Globus pallidus (tissue), 1 donor: ENCODE data around the gene TSEN15.

Experiments
- DNase-seq: peaks from one replicate; pipeline ENCODE4 v3.0.0-alpha.2; 2015; ENCODE audit warnings: low spot score

The TSEN15 gene

DNA sequence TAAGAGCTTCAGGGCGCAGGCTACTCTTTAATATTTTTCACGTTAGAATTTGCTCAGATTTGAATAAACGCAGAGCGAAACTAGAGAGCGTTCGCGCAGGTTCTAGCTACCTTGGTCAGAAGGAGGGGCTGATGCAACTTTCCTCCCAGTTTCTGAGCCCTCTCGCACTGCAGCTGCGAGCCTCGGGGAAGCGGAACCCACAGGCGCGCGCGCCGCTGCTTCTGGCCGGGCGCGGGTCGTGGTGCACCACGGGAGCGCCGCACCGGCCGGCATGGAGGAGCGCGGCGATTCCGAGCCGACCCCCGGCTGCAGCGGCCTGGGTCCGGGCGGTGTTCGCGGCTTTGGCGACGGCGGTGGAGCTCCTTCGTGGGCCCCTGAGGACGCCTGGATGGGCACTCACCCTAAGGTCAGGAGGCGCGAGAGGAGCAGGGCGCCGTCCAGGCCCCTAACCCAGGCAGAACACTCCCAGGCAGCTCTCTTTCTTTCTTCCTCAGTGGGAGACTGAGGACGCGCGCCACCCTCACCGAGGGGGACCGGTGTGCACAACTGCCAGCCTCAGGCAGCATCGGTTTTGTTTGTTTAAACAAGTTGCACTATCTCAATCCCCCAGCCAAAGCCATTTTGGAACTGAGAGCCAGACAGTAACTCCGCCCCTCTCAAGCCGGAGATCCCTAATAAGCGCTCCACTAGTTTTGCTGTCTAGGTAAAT, at the start of gene TSEN15:
Gene TSEN15, plus strand, starts transcription at position 246 of the 709 bp plus-strand sequence. Its CDS starts 26 bp downstream, at position 272.
- DNase-seq: peak; percentile 73

DNA sequence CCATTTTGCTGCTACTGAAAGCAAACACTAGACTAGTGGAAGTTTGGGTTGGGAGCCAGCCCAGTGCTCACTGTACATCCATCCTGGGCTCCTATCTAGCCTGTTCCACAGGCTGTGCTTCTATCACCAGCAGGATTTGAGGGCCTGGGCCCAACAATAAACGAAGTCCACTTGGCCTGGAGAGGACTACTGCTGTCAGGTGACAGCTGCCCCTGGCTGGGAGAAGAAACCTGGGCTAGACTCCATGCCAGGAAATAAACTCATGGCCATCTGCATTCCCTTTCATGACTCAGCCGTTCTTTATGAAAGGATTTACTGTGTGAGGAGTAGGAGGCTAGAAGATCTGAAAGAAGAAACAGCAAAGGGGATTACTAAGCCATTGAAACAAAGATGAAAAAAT, 49.5 kb upstream of the TSEN15 start:
- peak; percentile 85 for DNase-seq

DNA sequence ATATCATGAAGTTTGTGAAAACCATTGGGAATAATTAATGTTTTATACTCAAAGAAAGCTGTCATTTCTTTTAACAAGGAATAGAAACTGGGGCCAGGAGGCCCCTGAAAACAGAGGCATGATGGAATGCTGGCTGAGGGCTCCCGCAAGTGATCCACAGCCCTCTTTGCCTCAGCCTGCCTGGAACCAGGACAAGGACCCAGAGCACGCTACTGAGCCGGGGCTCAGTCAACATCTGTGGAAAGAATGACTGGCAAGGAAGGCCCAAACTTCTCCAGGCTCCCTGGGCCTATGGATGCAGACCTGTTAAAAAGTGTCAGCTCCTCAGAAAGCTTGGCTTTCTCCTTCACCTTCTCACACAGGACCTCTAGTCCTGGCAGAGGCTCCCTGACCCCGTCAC, 46.6 kb upstream of the TSEN15 start:
- DNase-seq: no peak

GRCh38 chr1:184005506-184005905, 46.0 kb upstream of the TSEN15 start:
- DNase-seq: no peak

DNA sequence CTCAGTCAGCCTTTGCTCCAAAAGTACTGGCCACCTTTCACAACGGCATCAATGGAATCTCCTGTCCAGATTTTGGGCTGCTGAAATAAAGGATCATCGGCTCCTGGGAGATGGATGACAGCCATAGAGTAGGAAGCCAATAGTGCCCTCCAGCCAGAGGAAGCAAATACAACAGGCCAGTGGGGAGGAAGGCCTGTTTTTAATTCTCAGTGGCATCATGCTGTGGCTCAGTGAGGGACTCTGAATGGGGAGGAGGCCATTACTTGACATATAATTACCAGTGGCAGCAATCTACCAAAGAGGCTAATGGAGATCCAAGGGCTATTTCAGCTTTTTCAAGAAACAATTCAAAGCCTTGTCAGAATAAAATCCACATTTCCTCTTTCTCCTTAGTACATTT, 40.7 kb upstream of the TSEN15 start:
- no peak for DNase-seq

- DNase-seq: no peak
Observed at GRCh38 chr1:184012187-184012586, 39.3 kb upstream of the TSEN15 start.

DNA sequence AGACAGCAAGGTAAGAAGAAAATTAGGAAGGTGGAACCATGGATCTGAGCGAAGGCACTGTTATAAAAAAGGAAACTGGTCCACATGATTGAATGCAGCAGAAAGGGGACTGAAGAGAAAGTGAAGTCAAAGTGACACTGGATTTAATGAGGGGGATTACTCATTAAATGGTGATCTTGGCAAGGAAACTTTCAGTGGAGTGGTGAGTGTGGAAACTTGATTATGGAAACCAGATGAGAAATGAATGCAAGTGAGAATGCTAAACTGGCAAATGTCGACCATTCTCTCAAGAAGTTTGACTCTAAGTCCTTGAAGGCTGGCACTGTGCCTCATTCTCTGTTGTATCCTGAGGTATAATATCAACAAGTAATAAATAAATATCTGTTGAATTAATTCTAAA, 37.3 kb upstream of the TSEN15 start:
- DNase-seq: no peak

DNA sequence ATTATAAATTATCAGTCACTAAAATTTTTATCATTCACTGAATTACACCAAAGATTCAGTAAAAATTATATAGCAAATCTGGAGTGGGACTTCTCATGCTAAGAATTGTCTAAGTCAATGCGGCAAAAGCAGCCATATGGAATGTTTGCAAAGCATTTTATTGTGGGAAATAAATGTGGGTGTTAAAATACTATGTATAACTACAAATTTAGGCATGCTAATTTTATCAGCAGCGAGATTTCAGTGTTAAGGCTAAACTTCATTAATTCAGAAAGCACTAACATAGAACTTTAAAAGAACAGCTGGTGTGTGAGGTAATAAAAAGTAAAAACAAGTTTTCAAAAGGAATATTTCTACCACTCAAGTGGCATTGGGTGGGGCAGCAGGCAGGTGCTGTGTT, 35.4 kb upstream of the TSEN15 start:
- DNase-seq: no peak

DNA sequence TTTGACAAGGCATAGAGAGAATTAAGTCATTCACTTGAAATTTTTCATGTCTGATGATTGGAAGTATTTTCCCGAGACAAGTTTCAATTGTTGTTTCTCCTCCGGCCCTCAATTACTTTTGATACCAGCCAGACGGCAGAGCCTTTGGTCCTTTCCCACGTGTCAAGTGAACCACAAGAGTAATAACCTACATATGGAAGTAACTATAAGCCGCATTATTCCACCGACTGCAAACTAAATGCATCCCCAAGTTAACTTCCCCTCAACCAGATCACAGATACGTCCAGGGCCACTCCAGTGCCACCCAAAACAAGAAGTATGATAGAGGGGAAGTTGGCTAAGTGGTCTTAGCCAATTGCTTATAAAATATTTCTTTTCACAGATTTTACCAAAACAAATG, 34.2 kb upstream of the TSEN15 start:
- DNase-seq: no peak

DNA sequence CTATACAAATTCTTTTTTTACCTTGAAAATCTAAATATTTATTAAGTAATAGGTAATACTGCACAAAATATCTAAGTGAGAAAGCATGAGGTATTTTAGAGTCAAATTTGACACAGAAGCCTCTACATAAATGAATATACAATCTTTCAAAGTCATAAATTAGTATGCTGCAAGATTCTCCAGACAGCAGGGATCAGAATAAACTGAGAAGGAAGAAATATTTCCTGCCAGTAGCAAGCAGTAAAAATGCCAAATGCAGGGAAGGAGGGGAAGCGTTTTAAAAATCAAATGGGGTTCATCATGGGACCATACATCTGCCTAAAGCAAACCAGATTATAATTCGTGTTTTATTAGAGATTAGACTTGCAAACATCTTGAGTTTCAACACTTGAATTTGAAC, 32.9 kb upstream of the TSEN15 start:
- DNase-seq: no peak

- no peak for DNase-seq
Observed at GRCh38 chr1:184019069-184019468, 32.5 kb upstream of the TSEN15 start.

DNA sequence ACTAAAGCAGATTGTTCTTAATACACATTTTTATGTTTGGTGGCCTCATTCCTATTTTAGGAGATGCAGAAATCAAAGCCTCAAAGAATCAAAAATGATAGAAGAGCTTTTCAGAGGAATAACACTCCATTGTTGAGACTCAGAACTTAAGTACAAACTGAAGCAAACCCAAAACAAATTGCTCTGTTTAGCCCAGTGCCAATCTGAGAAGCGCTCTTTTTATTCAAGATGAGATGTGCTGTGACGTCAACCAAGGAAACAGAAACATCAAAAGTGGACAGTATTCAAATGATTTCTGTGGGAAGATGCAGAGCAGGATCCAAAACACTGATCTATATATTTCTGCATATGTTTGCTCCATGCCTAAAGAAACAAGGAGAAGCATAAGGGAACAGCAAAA, 32.0 kb upstream of the TSEN15 start:
- no peak for DNase-seq

GRCh38 chr1:184020328-184020727, 31.2 kb upstream of the TSEN15 start:
- DNase-seq: no peak

- no peak for DNase-seq
Observed at GRCh38 chr1:184020855-184021254, 30.7 kb upstream of the TSEN15 start.

GRCh38 chr1:184021728-184022127, 29.8 kb upstream of the TSEN15 start:
- peak; percentile 87 for DNase-seq

DNA sequence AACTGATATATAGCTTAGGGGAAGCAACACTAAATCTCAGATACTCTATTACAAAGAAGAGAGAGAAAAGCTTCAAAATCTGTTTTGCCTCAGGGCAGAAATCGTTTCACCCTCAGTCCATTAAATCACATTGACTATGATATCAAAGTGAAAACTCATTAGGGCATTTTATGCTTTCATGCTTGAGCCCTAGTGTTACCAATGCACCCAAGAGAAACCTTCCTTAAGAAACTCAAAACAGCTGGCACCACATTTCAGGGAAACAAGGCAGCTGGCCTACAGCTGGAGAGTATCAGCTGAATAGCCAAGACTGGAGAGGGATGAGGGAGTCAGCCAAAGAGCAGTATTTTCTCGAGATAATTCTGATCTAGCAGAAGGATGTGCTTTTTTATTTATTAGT, 28.9 kb upstream of the TSEN15 start:
- no peak for DNase-seq

DNA sequence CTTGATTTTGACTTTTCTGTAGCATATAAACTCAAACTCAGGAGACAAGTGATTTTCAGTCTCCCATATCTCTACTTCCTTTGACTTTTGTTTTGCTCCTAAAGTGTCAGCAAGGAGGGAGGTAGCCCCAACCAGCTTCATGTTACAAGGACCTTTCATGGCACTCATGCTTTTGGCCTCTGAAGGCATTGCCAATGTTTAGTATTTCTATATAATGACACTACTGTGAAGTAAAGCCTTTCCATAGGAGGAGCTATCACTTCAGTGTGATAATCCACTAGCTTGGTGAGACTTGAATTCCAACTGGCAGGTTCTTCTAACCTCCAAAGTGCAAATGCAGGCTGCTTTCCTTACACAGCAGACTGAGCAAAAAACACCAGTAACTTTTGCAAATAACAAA, 28.4 kb upstream of the TSEN15 start:
- peak; percentile 49 for DNase-seq

DNA sequence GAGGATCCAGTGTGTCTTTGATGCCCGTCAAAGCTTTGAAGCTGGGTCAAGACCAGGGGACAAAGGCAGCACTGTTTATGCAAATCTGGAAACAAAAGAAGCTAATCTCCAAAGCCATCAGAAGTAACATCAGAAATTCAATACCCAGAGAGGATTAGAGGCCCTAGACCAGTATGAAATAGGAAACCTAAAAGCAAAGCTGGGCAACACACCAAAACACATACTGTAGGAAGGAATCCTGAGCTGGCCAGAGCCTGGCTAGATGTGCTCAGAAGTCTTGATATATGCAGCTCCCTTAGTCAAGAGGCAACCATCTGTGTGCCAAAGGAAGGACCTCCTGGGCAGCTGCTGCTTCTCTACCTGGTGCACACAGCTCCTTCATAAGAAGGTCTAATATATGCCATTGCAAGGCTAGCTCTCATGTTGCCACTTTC, 26.3 kb upstream of the TSEN15 start:
- peak; percentile 82 for DNase-seq

- peak; percentile 51 for DNase-seq
Observed at GRCh38 chr1:184027826-184028695, 23.5 kb upstream of the TSEN15 start.

DNA sequence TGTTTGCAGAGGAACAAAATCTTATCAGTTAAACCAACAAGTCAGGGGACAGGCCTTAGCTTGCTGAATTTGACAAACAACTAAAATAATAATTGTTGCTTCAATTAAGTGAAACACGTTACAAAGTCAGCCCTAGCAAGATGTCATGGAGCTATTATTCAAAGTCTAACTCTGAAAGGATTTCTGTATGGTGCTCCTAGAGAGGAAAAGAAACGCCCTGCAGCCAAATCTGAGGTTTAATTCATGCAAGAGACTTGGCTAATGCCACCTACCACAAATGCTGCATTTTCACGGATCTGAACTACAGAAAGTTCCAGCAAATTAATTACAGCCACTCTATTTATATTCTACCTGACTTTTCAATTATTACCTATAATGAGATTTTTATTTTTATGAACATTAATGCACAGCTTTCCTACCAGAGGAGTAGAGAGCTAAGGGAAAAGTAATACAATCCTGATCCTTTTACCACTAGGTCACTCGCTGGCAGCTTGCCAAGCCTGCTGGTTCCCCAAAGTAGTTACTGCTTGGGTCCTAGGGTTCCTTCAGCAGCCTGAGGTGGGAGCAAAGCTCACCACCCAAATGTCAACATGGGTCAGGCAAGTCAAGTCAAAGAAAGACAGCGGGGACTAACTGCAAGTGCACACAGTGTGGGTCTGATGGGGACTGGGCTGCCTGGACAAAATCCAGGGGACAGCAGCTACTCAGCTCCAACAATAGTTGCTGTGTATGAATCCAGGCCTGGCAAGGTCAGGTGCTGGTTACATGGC, 22.5 kb upstream of the TSEN15 start:
- DNase-seq: peak; percentile 83

GRCh38 chr1:184030433-184031091, 21.0 kb upstream of the TSEN15 start:
- peak; percentile 75 for DNase-seq

- DNase-seq: no peak
Observed at GRCh38 chr1:184031092-184031408, 20.5 kb upstream of the TSEN15 start.
